ENCODE results near the gene SPATA18.

GRCh38 chr4:52059372-52059771 is 8.3 kb downstream of the SPATA18 start:
- no peak for TF ChIP-seq CTCF (IDR thresholded peaks at IDR 0.05; ENCODE audit: insufficient read depth, low read length, poor library complexity, severe bottlenecking)
- no peak for TF ChIP-seq EZH2phosphoT487 (conservative IDR thresholded peaks at IDR 0.05; ENCODE audit: low read length)
